Measurements from ENCODE around the gene ZNF416.

Gene ZNF416

GRCh38 chr19:57572415-57572947 lies 6.2 kb downstream of the ZNF416 start:
- Histone ChIP-seq H3K4me1 (ENCODE audit: insufficient read depth, poor library complexity, severe bottlenecking) (no peaks in the 10 kb centered on the region), H3K9me3 (ENCODE audit: severe bottlenecking) (peaks cover 42% of the 10 kb centered on the region), H3K27me3 (ENCODE audit: insufficient read depth, poor library complexity, severe bottlenecking) (no peaks in the 10 kb centered on the region), H3K27ac (ENCODE audit: poor library complexity, severe bottlenecking) (no peak overlapping the region), H3K36me3 (ENCODE audit: low read depth) (peaks cover 52% of the 10 kb centered on the region), H3K4me3 (ENCODE audit: severe bottlenecking) (no peak overlapping the region)
- DNase-seq (ENCODE audit: low spot score) (no peak), ATAC-seq (ENCODE audit: low read depth) (no peak)
- TF ChIP-seq CTCF (IDR thresholded peaks at IDR 0.05; ENCODE audit: poor library complexity, severe bottlenecking) = no peak

GRCh38 chr19:57570707-57571106 lies 8.0 kb downstream of the ZNF416 start:
- Histone ChIP-seq H3K4me3 (ENCODE audit: severe bottlenecking) (no peak overlapping the region), H3K9me3 (ENCODE audit: severe bottlenecking) (peaks cover 54% of the 10 kb centered on the region), H3K27me3 (ENCODE audit: insufficient read depth, poor library complexity, severe bottlenecking) (no peaks in the 10 kb centered on the region), H3K27ac (ENCODE audit: poor library complexity, severe bottlenecking) (no peak overlapping the region), H3K4me1 (ENCODE audit: insufficient read depth, poor library complexity, severe bottlenecking) (no peaks in the 10 kb centered on the region), H3K36me3 (ENCODE audit: low read depth) (peaks cover 38% of the 10 kb centered on the region)
- DNase-seq (ENCODE audit: low spot score) (no peak), ATAC-seq (ENCODE audit: low read depth) (no peak)
- no peak for TF ChIP-seq CTCF (IDR thresholded peaks at IDR 0.05; ENCODE audit: poor library complexity, severe bottlenecking)

GRCh38 chr19:57566396-57567265 lies 12.1 kb downstream of the ZNF416 start:
- H3K36me3 ChIP-seq (ENCODE audit: low read depth) = no peaks in the 10 kb centered on the region
- no peak overlapping the region for H3K4me3 ChIP-seq (ENCODE audit: severe bottlenecking)
- H3K9me3 ChIP-seq (ENCODE audit: severe bottlenecking) = peaks cover 42% of the 10 kb centered on the region
- DNase-seq (ENCODE audit: low spot score) (no peak), ATAC-seq (ENCODE audit: low read depth) (no peak)
- no peaks in the 10 kb centered on the region for H3K4me1 ChIP-seq (ENCODE audit: insufficient read depth, poor library complexity, severe bottlenecking)
- TF ChIP-seq CTCF (IDR thresholded peaks at IDR 0.05; ENCODE audit: poor library complexity, severe bottlenecking) = no peak
- H3K27ac ChIP-seq (ENCODE audit: poor library complexity, severe bottlenecking) = no peak overlapping the region
- H3K27me3 ChIP-seq (ENCODE audit: insufficient read depth, poor library complexity, severe bottlenecking) = no peaks in the 10 kb centered on the region

GRCh38 chr19:57563547-57563946 lies 15.2 kb downstream of the ZNF416 start:
- TF ChIP-seq CTCF (IDR thresholded peaks at IDR 0.05; ENCODE audit: poor library complexity, severe bottlenecking) = no peak
- peaks cover 26% of the 10 kb centered on the region for H3K9me3 ChIP-seq (ENCODE audit: severe bottlenecking)
- ATAC-seq (ENCODE audit: low read depth) (no peak), DNase-seq (ENCODE audit: low spot score) (no peak)
- H3K27me3 ChIP-seq (ENCODE audit: insufficient read depth, poor library complexity, severe bottlenecking) = no peaks in the 10 kb centered on the region
- H3K27ac ChIP-seq (ENCODE audit: poor library complexity, severe bottlenecking) = no peak overlapping the region
- H3K4me3 ChIP-seq (ENCODE audit: severe bottlenecking) = no peak overlapping the region
- H3K4me1 ChIP-seq (ENCODE audit: insufficient read depth, poor library complexity, severe bottlenecking) = peaks cover under 1% of the 10 kb centered on the region
- H3K36me3 ChIP-seq (ENCODE audit: low read depth) = no peaks in the 10 kb centered on the region

GRCh38 chr19:57560049-57560491 lies 18.6 kb downstream of the ZNF416 start:
- Histone ChIP-seq H3K27ac (ENCODE audit: poor library complexity, severe bottlenecking) (peak overlapping the region; percentile 55), H3K27me3 (ENCODE audit: insufficient read depth, poor library complexity, severe bottlenecking) (no peaks in the 10 kb centered on the region), H3K4me1 (ENCODE audit: insufficient read depth, poor library complexity, severe bottlenecking) (peaks cover 4% of the 10 kb centered on the region), H3K9me3 (ENCODE audit: severe bottlenecking) (peaks cover 5% of the 10 kb centered on the region), H3K36me3 (ENCODE audit: low read depth) (peaks cover 12% of the 10 kb centered on the region), H3K4me3 (ENCODE audit: severe bottlenecking) (peak overlapping the region; percentile 70)
- TF ChIP-seq CTCF (IDR thresholded peaks at IDR 0.05; ENCODE audit: poor library complexity, severe bottlenecking) = no peak
- ATAC-seq (ENCODE audit: low read depth) = peak; percentile 63
- DNase-seq (ENCODE audit: low spot score) = no peak

Data from RWPE2 (cell line).